ENCODE results near the gene SCARF1.
"Not testable (repeated sequence)": the region's sequence is repeated elsewhere in the genome, so short reads cannot be mapped to it uniquely, and the experiment has no call there.

Gene SCARF1

GRCh38 chr17:1645207-1646171, at the start of gene SCARF1:
Gene SCARF1, minus strand, starts transcription at chr17:1645732. Its CDS starts 35 bp downstream, at chr17:1645697.
- peak within 1 kb of the TSS in 19 of 21 experiments; percentile 42 to 83 (median 75) for H3K27ac ChIP-seq
- H3K4me3 ChIP-seq: peak within 1 kb of the TSS; percentile 5 to 52 (median 28)

GRCh38 chr17:1693339-1693738, 47.8 kb upstream of the SCARF1 start:
- H3K27ac ChIP-seq: no peak overlapping the region
- H3K4me3 ChIP-seq: no peak overlapping the region

GRCh38 chr17:1690544-1691221, 45.2 kb upstream of the SCARF1 start:
- H3K27ac ChIP-seq: no peak overlapping the region
- H3K4me3 ChIP-seq: no peak overlapping the region

- H3K4me3 ChIP-seq, H3K27ac ChIP-seq: not testable (repeated sequence)
Observed at GRCh38 chr17:1688405-1688804, 42.9 kb upstream of the SCARF1 start.

GRCh38 chr17:1686086-1686485, 40.6 kb upstream of the SCARF1 start:
- Histone ChIP-seq H3K4me3 (no peak overlapping the region), H3K27ac (no peak overlapping the region)

- Histone ChIP-seq H3K4me3 (peak within 1 kb of the TSS; percentile 59 to 96 (median 88)), H3K27ac (peak within 1 kb of the TSS; percentile 88 to 99 (median 96))
Observed at GRCh38 chr17:1684378-1685189, 39.1 kb upstream of the SCARF1 start, which contains the start of gene PRPF8. Gene PRPF8, minus strand, starts transcription at chr17:1684867. Its CDS starts 296 bp downstream, at chr17:1684571.

- peak overlapping the region in 15 of 21 experiments; percentile 90 to 99 (median 96) for H3K27ac ChIP-seq
- peak overlapping the region; percentile 59 to 96 (median 88) for H3K4me3 ChIP-seq
Observed at GRCh38 chr17:1683459-1683858, 37.9 kb upstream of the SCARF1 start.

GRCh38 chr17:1676401-1676800, 30.9 kb upstream of the SCARF1 start:
- Histone ChIP-seq H3K4me3 (no peak overlapping the region), H3K27ac (no peak overlapping the region)

- Histone ChIP-seq H3K27ac (peak overlapping the region in 1 of 21 experiments; percentile 10), H3K4me3 (no peak overlapping the region)
Observed at GRCh38 chr17:1673041-1673785, 27.7 kb upstream of the SCARF1 start.

GRCh38 chr17:1663934-1664333, 18.4 kb upstream of the SCARF1 start:
- H3K27ac ChIP-seq: not testable (repeated sequence)

GRCh38 chr17:1661045-1661444, 15.5 kb upstream of the SCARF1 start:
- Histone ChIP-seq H3K27ac (peak overlapping the region in 1 of 21 experiments; percentile 18), H3K4me3 (no peak overlapping the region)

More at GRCh38 chr17:1663934-1664333, 18.4 kb upstream of the SCARF1 start:
- H3K4me3 ChIP-seq: not testable (repeated sequence)

GRCh38 chr17:1658100-1658499, 12.6 kb upstream of the SCARF1 start:
- H3K27ac ChIP-seq: no peak overlapping the region
- no peak overlapping the region for H3K4me3 ChIP-seq

- no peak overlapping the region for H3K4me3 ChIP-seq
- H3K27ac ChIP-seq: no peak overlapping the region
Observed at GRCh38 chr17:1653735-1654134, 8.2 kb upstream of the SCARF1 start.

GRCh38 chr17:1652794-1653193, 7.3 kb upstream of the SCARF1 start:
- H3K27ac ChIP-seq, H3K4me3 ChIP-seq: not testable (repeated sequence)

- Histone ChIP-seq H3K4me3 (no peak overlapping the region), H3K27ac (peak overlapping the region in 1 of 21 experiments; percentile 94)
Observed at GRCh38 chr17:1651559-1651844, 6.0 kb upstream of the SCARF1 start.

GRCh38 chr17:1650731-1651558, 5.4 kb upstream of the SCARF1 start:
- no peak overlapping the region for H3K4me3 ChIP-seq
- peak overlapping the region in 11 of 21 experiments; percentile 83 to 97 (median 92) for H3K27ac ChIP-seq

GRCh38 chr17:1649844-1650501, 4.4 kb upstream of the SCARF1 start, which contains the start of gene RILP:
Gene RILP, minus strand, starts transcription at chr17:1649866. Its CDS starts 62 bp downstream, at chr17:1649804.
- peak within 1 kb of the TSS; percentile 81 to 97 (median 92) for H3K27ac ChIP-seq
- H3K4me3 ChIP-seq: peak within 1 kb of the TSS; percentile 61 to 79 (median 72)
